ENCODE measurements around the gene SLC6A13. TPM values are rescaled to one million over a fixed set of nuclear protein-coding genes. Genes with fewer than 3 reads are reported as not detected.

SLC6A13 gene
- total RNA-seq, 1 experiment from 2014 or later: 0.37 TPM

GRCh38 chr12:295132-295531 lies 32.5 kb upstream of the SLC6A13 start:
- Mint-ChIP-seq H3K27me3 (ENCODE audit: low read depth) (no peaks in the 10 kb centered on the region), H3K36me3 (peaks cover 68% of the 10 kb centered on the region)
- ATAC-seq: no peak

GRCh38 chr12:293199-293598 lies 30.6 kb upstream of the SLC6A13 start:
- peaks cover 50% of the 10 kb centered on the region for H3K36me3 Mint-ChIP-seq
- no peak for ATAC-seq
- no peak overlapping the region for H3K27ac Mint-ChIP-seq
- TF ChIP-seq HMGXB4 (CRISPR knock-in tag; IDR thresholded peaks at IDR 0.05): no peak
- no peak for TF ChIP-seq SMAD3 (CRISPR knock-in tag; IDR thresholded peaks at IDR 0.05; ENCODE audit: borderline replicate concordance)
- no peak for TF ChIP-seq RELA (CRISPR knock-in tag; IDR thresholded peaks at IDR 0.05; ENCODE audit: borderline replicate concordance)
- POLR2A ChIA-PET: no interaction called here
- H3K9me3 Mint-ChIP-seq: no peaks in the 10 kb centered on the region
- no peaks in the 10 kb centered on the region for H3K27me3 Mint-ChIP-seq (ENCODE audit: low read depth)
- no peak overlapping the region for H3K4me3 Mint-ChIP-seq
- CTCF ChIA-PET: no interaction called here
- no peaks in the 10 kb centered on the region for H3K4me1 Mint-ChIP-seq
- no peak for DNase-seq (ENCODE audit: low spot score)

More at GRCh38 chr12:295132-295531, 32.5 kb upstream of the SLC6A13 start:
- TF ChIP-seq NR1H2 (CRISPR knock-in tag; IDR thresholded peaks at IDR 0.05) (no peak), MXD4 (CRISPR knock-in tag; IDR thresholded peaks at IDR 0.05; ENCODE audit: borderline replicate concordance) (no peak), ZNF396 (CRISPR knock-in tag; IDR thresholded peaks at IDR 0.05; ENCODE audit: borderline replicate concordance) (no peak), ATF3 (CRISPR knock-in tag; conservative IDR thresholded peaks at IDR 0.05) (no peak), ZNF416 (CRISPR knock-in tag; IDR thresholded peaks at IDR 0.05) (no peak), GABPB1 (CRISPR knock-in tag; IDR thresholded peaks at IDR 0.05) (no peak), PRDM15 (CRISPR knock-in tag; IDR thresholded peaks at IDR 0.05) (no peak)
- Mint-ChIP-seq H3K9me3 (peaks cover 16% of the 10 kb centered on the region), H3K4me3 (no peak overlapping the region), H3K4me1 (no peaks in the 10 kb centered on the region), H3K27ac (no peak overlapping the region)
- POLR2A ChIA-PET: no interaction called here
- DNase-seq (ENCODE audit: low spot score): no peak
- CTCF ChIA-PET: no interaction called here

GRCh38 chr12:292186-292585 lies 29.6 kb upstream of the SLC6A13 start:
- H3K4me3 Mint-ChIP-seq: no peak overlapping the region
- peaks cover 44% of the 10 kb centered on the region for H3K36me3 Mint-ChIP-seq
- H3K27ac Mint-ChIP-seq: no peak overlapping the region
- DNase-seq (ENCODE audit: low spot score): no peak
- no peaks in the 10 kb centered on the region for H3K4me1 Mint-ChIP-seq
- H3K27me3 Mint-ChIP-seq (ENCODE audit: low read depth): no peaks in the 10 kb centered on the region
- no peaks in the 10 kb centered on the region for H3K9me3 Mint-ChIP-seq
- ATAC-seq: no peak
- POLR2A ChIA-PET: no interaction called here
- CTCF ChIA-PET: no interaction called here
- TF ChIP-seq CTCF (IDR thresholded peaks at IDR 0.05) (no peak), ZNF671 (CRISPR knock-in tag; IDR thresholded peaks at IDR 0.05) (no peak), MAX (CRISPR knock-in tag; IDR thresholded peaks at IDR 0.05) (no peak), E2F1 (CRISPR knock-in tag; IDR thresholded peaks at IDR 0.05) (no peak), EMX1 (CRISPR knock-in tag; IDR thresholded peaks at IDR 0.05) (no peak), TP53 (CRISPR knock-in tag; IDR thresholded peaks at IDR 0.05) (no peak), OVOL2 (CRISPR knock-in tag; IDR thresholded peaks at IDR 0.05; ENCODE audit: borderline replicate concordance) (no peak), ZNF121 (CRISPR knock-in tag; IDR thresholded peaks at IDR 0.05) (no peak), TEAD4 (CRISPR knock-in tag; IDR thresholded peaks at IDR 0.05) (no peak), ARID4B (CRISPR knock-in tag; IDR thresholded peaks at IDR 0.05; ENCODE audit: borderline replicate concordance) (no peak), ATF1 (CRISPR knock-in tag; IDR thresholded peaks at IDR 0.05) (no peak)

Data from WTC11 (cell line).